Body of pancreas (tissue), 2 donors: ENCODE measurements around the gene MOGAT1. TPM values are rescaled to one million over a fixed set of nuclear protein-coding genes. Genes with fewer than 3 reads are reported as not detected.

Source experiments
- total RNA-seq, 2 donors: library from RNA; depleted of rRNA; stranded (reverse); fragments of >200 nt; gene quantifications; one replicate each; pipeline ENCODE4 v1.1.0, GENCODE V29; 2016

The MOGAT1 gene
- total RNA-seq, 2 donors from 2014 or later, result 1.8 TPM; not detected in 1

Other genes starting within 250 kb of the MOGAT1 start
- gene SGPP2, start 247.1 kb upstream of the MOGAT1 start, total RNA-seq, result 1 to 10 TPM; 4.0 to 4.9 TPM
- gene FARSB, start 15.6 kb upstream of the MOGAT1 start, total RNA-seq, result 10 to 100 TPM in 1 of 2 donors, 1 to 10 TPM in 1; 7.6 to 11.4 TPM
- 10 to 100 TPM; 24.6 to 60.0 TPM for gene ACSL3, start 189.4 kb downstream of the MOGAT1 start, total RNA-seq